GM10266 (cell line): ENCODE data around the gene ZNF345.
A peak's percentile ranks its signal among the peaks of the same experiment; 100 is the strongest.

Source experiments
- DNase-seq: peaks from one replicate; pipeline ENCODE4 v3.0.0; 2012; ENCODE audit errors: extremely low spot score
- CTCF ChIP-seq: IDR thresholded peaks from 2 replicates; pipeline ENCODE4 v1.5.1; 2012; ENCODE audit warnings: mild to moderate bottlenecking, low read depth; ENCODE audit not compliant: control insufficient read depth, insufficient read depth; ENCODE audit errors: missing control alignments

Gene ZNF345

DNA sequence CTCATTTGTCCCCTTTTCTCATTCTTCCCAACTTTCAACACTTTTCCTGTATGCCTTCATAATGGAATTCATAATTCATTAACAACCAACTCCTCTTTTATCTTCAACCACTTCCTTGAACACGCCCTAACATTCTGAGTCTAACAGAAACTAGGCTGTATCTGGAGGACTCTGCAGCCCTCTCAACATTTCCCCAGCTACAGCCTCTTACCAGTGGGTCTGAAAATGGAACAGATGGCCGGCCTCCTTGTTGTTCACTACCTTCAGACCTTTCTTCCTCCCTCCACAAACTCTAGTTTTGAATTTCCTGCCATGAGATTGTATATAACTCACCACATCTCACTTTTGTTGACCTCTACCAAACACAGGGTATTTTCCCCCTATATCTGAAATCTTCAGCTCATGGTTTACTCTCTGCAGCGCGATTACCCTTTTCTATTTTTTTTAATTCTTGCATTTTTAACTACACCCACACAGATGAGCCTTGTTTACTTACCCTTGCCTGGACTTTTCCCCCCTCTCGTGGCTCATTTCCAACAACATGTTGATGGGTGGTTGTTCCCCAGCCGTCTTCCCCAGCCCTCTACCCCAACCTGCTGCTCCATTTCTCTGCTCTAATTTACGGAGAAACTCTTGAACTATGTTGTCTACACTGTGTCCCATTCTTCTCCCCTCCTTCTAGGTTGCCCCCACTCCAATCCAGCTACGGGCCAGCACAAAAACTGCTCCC lies 13.3 kb upstream of the ZNF345 start:
- DNase-seq: peak; percentile 10
- no peak for TF ChIP-seq CTCF

DNA sequence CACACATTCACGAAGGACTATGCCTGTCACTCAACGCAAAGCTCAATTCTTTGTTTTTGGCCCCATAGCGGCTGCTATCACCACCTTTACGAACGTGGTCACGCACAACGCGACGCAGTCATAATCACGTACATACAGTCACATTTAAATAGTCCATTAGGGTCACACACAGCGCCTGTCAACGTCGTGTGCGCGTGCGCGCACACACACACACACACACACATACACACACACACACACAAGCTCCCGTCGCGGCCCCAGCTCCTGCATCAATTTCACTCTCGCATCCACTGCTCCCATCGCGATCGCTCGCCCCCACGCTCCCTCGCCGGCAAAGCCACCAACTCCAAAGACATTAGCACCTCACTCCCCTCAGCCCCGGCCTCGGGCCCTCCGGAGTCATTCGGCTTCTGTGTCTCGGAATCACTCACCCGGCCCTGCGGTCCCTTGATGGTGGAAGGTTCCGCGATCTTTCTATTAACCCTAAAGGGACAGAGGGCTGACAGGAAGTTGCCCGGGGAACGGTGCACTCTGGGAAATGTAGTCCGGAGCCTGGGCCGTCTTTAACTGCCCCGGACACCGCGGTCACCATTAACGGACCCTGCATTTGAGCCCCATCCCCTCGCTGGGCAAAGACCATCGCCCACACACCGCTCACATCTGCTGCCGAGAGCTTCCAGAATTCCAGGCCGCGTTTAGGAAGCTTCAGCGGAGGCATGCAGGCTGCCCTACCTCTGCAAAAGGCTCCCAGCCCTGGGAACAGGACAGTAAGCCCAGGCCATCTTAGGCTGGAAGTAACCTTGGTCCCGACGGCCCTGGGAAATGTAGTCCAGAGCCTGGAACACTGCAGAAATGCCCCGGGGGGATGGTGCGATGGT lies 12.5 kb upstream of the ZNF345 start, which contains the start of gene ZNF790:
Gene ZNF790, minus strand, starts transcription at position 482 of the 878 bp plus-strand sequence. CDS start 12,768 bp downstream, outside the sequence.
- no peak for TF ChIP-seq CTCF
- peak; percentile 80 for DNase-seq

GRCh38 chr19:36838784-36839324 lies 11.8 kb upstream of the ZNF345 start:
- TF ChIP-seq CTCF: no peak
- no peak for DNase-seq

- DNase-seq: no peak
- TF ChIP-seq CTCF: no peak
These were observed 2.7 kb upstream of the ZNF345 start for GRCh38 chr19:36847968-36848367.

DNA sequence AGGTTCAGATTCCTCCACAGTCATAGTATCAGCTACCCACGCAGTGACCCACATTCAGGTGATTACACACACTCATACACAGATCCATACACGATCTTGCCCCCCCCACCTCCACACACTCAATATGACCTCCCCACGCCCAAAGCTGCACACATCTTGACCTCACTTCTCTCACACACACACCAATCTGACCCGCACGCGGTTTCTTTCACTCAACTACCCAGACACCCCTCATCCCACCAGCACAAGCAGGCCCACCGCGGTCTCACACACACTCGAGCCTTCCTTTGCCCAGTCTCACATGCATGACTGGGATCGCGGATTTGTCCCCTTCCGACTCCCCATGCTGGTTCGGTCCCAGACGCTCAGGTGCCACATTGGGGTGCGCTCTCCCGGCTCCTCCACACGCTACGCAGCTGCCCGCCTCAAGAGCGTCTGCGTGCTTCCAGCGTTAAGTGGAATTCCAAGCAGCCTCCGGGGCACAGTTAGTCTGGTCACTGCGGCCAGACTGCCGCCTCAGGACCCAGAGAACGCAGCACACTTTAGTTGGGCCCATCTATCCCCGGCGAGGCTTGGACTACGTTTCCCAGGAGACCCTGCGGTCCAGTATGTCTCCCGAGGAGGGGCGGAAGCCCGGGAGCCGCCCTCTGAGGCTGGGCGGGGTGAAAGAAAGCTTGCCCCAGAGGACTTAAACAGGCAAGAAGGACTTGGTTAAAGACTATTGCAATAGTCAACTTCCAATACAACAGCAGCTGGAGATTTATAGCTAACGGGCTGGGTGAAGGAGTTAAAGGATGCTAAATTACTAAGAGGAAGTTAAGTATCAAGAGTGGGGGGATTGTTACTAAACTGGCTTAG lies 746 bp upstream of the ZNF345 start:
- TF ChIP-seq CTCF: no peak

GRCh38 chr19:36851898-36852297 lies 1.2 kb downstream of the ZNF345 start:
- DNase-seq: no peak
- TF ChIP-seq CTCF: no peak

More for the DNA sequence above, 746 bp upstream of the ZNF345 start:
- DNase-seq: peak; percentile 81
